GM10266 (cell line): ENCODE measurements around the gene ATP2A1.

Experiments used
- DNase-seq: peaks from one replicate; pipeline ENCODE4 v3.0.0; 2012; ENCODE audit errors: extremely low spot score
- TF ChIP-seq, protein P1 (sequence below): IDR thresholded peaks from 2 replicates; pipeline ENCODE4 v1.5.1; 2012; ENCODE audit warnings: mild to moderate bottlenecking, low read depth; ENCODE audit not compliant: control insufficient read depth, insufficient read depth; ENCODE audit errors: missing control alignments

ATP2A1 gene

GRCh38 chr16:28895609-28896008, 17.3 kb downstream of the ATP2A1 start:
- DNase-seq, result no peak
- TF ChIP-seq, protein P1, sequence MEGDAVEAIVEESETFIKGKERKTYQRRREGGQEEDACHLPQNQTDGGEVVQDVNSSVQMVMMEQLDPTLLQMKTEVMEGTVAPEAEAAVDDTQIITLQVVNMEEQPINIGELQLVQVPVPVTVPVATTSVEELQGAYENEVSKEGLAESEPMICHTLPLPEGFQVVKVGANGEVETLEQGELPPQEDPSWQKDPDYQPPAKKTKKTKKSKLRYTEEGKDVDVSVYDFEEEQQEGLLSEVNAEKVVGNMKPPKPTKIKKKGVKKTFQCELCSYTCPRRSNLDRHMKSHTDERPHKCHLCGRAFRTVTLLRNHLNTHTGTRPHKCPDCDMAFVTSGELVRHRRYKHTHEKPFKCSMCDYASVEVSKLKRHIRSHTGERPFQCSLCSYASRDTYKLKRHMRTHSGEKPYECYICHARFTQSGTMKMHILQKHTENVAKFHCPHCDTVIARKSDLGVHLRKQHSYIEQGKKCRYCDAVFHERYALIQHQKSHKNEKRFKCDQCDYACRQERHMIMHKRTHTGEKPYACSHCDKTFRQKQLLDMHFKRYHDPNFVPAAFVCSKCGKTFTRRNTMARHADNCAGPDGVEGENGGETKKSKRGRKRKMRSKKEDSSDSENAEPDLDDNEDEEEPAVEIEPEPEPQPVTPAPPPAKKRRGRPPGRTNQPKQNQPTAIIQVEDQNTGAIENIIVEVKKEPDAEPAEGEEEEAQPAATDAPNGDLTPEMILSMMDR, result no peak

DNA sequence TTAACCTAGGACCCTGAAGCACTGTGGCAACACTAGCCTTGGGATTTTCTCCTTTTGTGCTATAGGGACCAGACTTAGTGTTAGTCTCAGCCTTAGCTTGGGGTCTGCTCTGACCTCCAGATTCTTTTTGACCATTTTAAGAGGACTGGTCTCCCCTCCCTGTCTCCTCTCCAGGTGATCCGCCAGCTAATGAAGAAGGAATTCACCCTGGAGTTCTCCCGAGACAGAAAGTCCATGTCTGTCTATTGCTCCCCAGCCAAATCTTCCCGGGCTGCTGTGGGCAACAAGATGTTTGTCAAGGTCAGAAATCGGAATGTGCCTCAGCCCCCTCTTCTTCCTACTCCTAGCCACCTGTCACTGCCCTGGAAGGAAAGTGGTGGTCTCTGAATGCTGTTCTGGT, 19.5 kb downstream of the ATP2A1 start:
- DNase-seq, result no peak
- TF ChIP-seq, protein P1, result no peak

DNA sequence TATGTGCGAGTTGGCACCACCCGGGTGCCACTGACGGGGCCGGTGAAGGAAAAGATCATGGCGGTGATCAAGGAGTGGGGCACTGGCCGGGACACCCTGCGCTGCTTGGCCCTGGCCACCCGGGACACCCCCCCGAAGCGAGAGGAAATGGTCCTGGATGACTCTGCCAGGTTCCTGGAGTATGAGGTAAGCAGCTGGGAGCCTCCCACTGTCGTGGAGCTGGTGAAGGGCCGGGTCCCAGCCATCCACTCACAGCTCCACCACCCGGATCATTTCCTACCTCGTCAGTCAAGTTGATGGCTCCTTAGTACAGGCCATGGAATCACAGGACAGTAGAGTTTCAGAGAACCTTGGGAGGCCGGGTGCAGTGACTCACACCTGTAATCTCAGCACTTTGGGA, 20.0 kb downstream of the ATP2A1 start:
- no peak for DNase-seq
- TF ChIP-seq, protein P1, result no peak

DNA sequence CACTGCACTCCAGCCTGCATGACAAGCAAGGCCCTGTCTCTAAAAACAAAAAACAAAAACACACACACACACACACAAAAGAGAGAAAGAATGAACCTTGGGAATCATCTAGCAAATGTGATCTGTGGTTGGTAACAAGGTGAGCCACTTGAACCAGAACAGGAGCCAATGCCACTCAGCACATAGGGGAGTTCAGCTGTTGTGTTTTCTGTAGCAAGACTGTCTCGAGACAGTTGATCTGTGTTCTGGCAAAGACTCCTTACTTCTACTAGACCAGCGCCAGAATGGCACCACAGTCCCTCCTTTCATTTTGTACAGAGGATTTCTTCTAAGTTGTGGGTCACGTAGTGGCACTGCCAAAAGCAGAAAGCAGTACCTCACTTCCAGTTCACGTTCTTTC, 20.7 kb downstream of the ATP2A1 start:
- no peak for DNase-seq
- TF ChIP-seq, protein P1, result no peak

GRCh38 chr16:28899882-28900590, 21.7 kb downstream of the ATP2A1 start:
- no peak for DNase-seq

GRCh38 chr16:28900601-28901000, 22.3 kb downstream of the ATP2A1 start:
- no peak for DNase-seq
- TF ChIP-seq, protein P1, result no peak

More at GRCh38 chr16:28899882-28900590, 21.7 kb downstream of the ATP2A1 start:
- TF ChIP-seq, protein P1, result no peak

GRCh38 chr16:28901862-28902261, 23.6 kb downstream of the ATP2A1 start:
- DNase-seq, result no peak
- TF ChIP-seq, protein P1, result no peak
